NOMO-1 treated with dmso at 0.1 percent for 144 hours (cell line): Measurements from ENCODE around the gene SBK1.
"Not testable (repeated sequence)": the region's sequence is repeated elsewhere in the genome, so short reads cannot be mapped to it uniquely, and the experiment has no call there.

Experiments used
- DNase-seq: peaks from one replicate; lab custom pipeline; 2025; ENCODE audit not compliant: unreplicated experiment; lab: John Stamatoyannopoulos, UW

The SBK1 gene

DNA sequence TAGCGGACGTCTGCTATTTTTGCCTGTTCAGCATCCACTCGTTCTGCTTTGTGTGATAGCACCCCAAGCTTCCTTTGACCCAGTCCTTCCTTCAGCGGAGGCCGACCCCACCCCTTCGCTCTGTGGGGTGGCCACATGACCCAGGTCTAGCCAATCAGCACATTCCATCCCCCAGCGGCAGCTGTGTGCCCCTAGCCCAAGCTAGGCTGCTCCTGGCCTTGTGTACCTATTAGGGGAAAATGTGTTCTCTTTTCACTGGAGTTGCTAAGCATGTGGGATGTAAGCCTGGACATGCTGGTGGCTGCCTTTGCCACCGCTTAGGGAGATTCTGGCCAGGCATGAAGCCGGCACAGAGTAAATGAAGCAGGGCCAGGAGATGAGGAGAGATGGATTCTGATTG lies 37.9 kb downstream of the SBK1 start:
- DNase-seq = not testable (repeated sequence)

GRCh38 chr16:28330981-28331380 lies 38.7 kb downstream of the SBK1 start:
- DNase-seq = not testable (repeated sequence)

GRCh38 chr16:28332632-28333031 lies 40.3 kb downstream of the SBK1 start:
- DNase-seq = not testable (repeated sequence)

GRCh38 chr16:28335678-28336077 lies 43.4 kb downstream of the SBK1 start:
- DNase-seq = not testable (repeated sequence)

DNA sequence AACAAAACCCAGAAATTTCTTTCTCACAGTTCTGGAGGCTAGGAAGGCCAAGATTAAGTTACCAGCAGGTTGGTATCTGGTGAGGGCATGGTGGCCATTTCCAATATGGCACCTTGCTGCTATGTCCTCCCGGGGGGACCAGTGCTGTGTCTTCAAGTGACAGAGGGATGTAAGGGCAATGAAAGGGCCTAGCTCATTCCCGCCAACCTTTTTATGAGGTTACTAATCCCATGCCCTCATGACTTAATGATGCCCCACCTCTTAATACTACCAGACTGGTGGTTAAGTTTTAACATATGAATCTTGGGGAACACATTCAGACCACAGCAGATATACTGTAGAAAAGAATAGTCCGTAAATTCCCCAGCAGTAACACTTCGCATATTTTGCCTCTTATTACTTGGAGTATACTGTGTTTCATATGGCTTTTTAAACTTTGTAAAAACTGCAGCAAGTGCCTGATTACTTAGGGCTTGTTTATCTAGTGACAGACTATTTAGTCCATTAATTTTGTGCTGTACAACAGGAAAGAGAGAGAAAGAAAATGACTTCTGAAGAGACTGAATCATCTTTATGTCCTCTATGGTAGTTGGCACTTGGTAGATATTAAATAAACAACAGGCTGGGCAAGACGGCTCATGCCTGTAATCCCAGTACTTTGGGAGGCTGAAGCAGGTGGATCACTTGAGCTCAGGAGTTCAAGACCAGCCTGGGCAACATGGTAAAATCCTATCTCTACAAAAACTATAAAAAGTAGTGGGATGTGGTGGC lies 44.8 kb downstream of the SBK1 start:
- not testable (repeated sequence) for DNase-seq

DNA sequence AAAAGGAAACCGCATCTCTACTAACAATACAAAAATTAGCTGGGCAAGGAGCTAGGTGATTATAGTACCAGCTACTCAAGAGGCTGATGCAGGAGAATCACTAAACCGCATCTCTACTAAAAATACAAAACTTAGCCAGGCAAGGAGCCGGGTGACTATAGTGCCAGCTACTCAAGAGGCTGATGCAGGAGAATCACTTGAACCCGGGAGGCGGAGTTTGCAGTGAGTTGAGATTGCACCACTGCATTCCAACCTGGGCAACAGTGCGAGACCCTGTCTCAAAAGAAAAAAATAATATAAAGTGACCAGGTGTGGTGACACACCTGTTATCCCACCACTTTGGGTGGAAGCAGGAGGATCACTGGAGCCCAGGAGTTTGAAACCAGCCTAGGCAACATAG lies 45.9 kb downstream of the SBK1 start:
- DNase-seq = not testable (repeated sequence)

- DNase-seq = not testable (repeated sequence)
These were observed 70.3 kb downstream of the SBK1 start for GRCh38 chr16:28362600-28362999.

DNA sequence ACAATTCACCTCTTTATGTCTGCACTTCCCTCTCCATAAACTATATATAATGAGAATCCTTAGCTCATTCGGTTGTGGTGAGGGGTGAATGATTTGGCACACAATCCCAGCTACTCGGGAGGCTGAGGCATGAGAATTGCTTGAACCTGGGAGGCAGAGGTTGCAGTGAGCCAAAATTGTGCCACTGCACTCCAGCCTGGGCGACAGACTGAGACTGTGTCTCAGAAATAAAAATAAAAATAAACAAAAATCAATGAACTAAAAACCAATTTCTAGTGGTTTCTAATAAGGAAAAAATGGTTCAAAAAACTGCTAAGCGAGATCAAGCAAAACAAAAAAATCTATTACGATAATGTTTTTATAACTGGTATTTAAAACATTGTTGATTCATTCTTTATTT lies 71.1 kb downstream of the SBK1 start, which contains the start of gene NPIPB6:
TSS of gene NPIPB6 (minus strand) at position 101 of the 400 bp plus-strand sequence. CDS start 686 bp downstream, outside the sequence.
- not testable (repeated sequence) for DNase-seq

GRCh38 chr16:28364268-28365173 lies 72.2 kb downstream of the SBK1 start:
- DNase-seq = not testable (repeated sequence)

DNA sequence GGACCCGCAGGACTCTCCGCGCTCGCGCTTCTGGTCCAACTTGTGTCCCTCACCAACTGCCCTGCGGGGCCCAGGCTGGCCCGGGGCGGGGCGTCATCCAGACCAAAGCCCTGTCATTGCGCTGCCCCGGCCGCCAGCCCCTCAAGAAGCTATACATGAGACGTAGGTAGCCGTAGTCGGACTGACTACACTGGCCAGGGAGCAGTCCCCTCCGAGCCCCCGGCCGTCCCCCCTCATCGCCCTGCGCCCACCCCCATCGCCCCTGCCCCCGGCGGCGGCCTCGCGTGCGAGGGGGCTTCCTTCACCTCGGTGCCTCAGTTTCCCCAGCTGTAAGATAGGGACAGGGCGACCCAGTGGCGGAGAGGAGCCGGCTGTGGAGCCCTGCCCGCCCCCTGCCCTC lies 75.6 kb downstream of the SBK1 start:
- not testable (repeated sequence) for DNase-seq
